GM19372 (cell line): ENCODE data around the gene ROBO2.

ENCODE experiments used
- ATAC-seq: cut with Tn5 transposase; IDR thresholded peaks from one replicate; pipeline ENCODE4 v1.9.1; 2021; ENCODE audit warnings: mild to moderate bottlenecking, low read depth, moderate library complexity; ENCODE audit not compliant: unreplicated experiment

Gene ROBO2

GRCh38 chr3:77186319-77186718 lies 146.4 kb downstream of the ROBO2 start:
- no peak for ATAC-seq

GRCh38 chr3:77186728-77187127 lies 146.8 kb downstream of the ROBO2 start:
- ATAC-seq = no peak

GRCh38 chr3:77188210-77188609 lies 148.3 kb downstream of the ROBO2 start:
- ATAC-seq = no peak

- no peak for ATAC-seq
These were observed 149.4 kb downstream of the ROBO2 start for GRCh38 chr3:77189258-77189657.

GRCh38 chr3:77189684-77190083 lies 149.8 kb downstream of the ROBO2 start:
- no peak for ATAC-seq

- ATAC-seq = no peak
These were observed 150.5 kb downstream of the ROBO2 start for GRCh38 chr3:77190374-77190773.

- ATAC-seq = no peak
These were observed 151.1 kb downstream of the ROBO2 start for GRCh38 chr3:77191014-77191413.

GRCh38 chr3:77191640-77192039 lies 151.7 kb downstream of the ROBO2 start:
- ATAC-seq = no peak

- ATAC-seq = no peak
These were observed 156.1 kb downstream of the ROBO2 start for GRCh38 chr3:77195766-77196545.

GRCh38 chr3:77197408-77197807 lies 157.5 kb downstream of the ROBO2 start:
- no peak for ATAC-seq

GRCh38 chr3:77203851-77204250 lies 164.0 kb downstream of the ROBO2 start:
- no peak for ATAC-seq

GRCh38 chr3:77204788-77205187 lies 164.9 kb downstream of the ROBO2 start:
- no peak for ATAC-seq

GRCh38 chr3:77207753-77208152 lies 167.9 kb downstream of the ROBO2 start:
- no peak for ATAC-seq

- no peak for ATAC-seq
These were observed 182.8 kb downstream of the ROBO2 start for GRCh38 chr3:77222701-77223100.

- no peak for ATAC-seq
These were observed 187.7 kb downstream of the ROBO2 start for GRCh38 chr3:77227567-77227966.

GRCh38 chr3:77232557-77232956 lies 192.7 kb downstream of the ROBO2 start:
- ATAC-seq = no peak

GRCh38 chr3:77234004-77234403 lies 194.1 kb downstream of the ROBO2 start:
- no peak for ATAC-seq

GRCh38 chr3:77236118-77236517 lies 196.2 kb downstream of the ROBO2 start:
- ATAC-seq = no peak

GRCh38 chr3:77240072-77240650 lies 200.3 kb downstream of the ROBO2 start:
- no peak for ATAC-seq

GRCh38 chr3:77242371-77242770 lies 202.5 kb downstream of the ROBO2 start:
- no peak for ATAC-seq

GRCh38 chr3:77244981-77245380 lies 205.1 kb downstream of the ROBO2 start:
- no peak for ATAC-seq

GRCh38 chr3:77247061-77247460 lies 207.2 kb downstream of the ROBO2 start:
- no peak for ATAC-seq
